Measurements from ENCODE around the gene OSBPL6.

The OSBPL6 gene

DNA sequence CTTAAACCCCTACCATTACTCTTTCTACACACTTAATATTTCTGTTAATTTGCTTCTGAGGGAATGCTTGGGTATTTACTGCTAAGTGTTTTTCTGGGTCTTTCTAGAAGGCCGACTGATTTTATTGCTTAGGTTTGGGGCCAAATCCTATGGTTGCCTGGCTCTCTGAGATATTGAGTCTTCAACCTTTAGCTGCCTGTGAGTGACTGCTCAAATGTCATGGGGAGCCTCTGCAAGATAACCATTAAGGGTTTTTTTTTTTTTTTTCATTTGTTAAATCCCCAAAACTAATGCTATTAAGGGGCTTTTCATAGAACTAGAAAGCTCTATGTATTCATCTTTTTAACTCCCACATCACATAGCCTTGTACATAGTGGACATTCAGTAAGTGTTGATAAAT, 5.0 kb downstream of the OSBPL6 start:
- FAIRE-seq: no peak

DNA sequence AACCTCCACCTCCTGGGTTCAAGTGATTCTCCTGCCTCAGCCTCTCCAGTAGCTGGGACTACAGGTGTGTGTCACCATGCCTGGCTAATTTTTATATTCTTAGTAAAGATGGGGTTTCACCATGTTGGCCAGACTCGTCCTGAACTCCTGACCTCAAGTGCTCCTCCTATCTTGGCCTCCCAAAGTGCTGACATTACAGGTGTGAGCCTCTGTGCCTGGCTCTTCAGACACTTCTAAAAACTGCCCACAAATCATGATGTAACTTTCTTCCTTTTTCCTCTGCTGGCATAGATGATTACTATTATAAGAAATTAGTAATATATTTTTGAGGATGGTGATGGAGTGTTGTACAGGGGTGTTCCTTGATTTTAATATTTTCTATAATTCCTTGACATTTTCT, 6.0 kb downstream of the OSBPL6 start:
- no peak for FAIRE-seq

DNA sequence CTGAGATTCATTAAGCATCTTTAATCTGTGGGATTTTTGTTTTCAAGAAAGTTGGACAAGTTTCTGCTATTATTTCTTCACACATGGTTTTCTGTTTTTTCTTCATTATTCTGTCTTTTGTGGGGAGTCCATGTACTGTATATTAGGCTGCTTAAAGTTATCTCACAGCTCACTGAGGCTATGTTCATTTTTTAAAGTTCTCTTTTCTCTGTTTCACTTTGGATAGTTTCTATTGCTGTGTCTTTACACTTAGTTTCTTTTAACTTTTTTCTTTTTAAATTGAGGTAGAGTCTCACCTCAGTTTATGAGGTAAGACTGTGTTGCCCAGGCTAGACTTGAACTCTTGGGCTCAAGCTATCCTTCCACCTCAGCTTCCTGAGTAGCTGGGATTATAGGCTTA, 8.6 kb downstream of the OSBPL6 start:
- FAIRE-seq: no peak

DNA sequence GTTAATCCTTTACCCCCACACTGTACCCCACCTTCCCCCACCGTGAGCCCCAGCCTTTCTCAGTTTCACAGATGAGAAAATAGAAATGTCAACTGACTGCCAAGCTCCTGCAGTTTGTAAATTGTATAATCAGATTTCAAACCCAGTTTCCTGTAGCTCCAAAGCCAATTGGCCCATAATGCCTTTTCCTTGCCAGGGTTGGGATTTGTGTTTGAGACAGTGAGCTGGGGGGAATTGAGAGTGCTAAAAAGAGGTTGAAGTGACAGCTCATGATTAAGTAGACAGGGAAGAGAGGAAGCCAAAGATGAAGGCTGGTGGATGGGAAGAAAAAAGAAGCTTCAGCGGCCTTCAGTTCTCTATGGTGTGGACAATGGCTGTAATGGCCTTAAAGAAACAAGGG, 10.7 kb downstream of the OSBPL6 start:
- no peak for FAIRE-seq

DNA sequence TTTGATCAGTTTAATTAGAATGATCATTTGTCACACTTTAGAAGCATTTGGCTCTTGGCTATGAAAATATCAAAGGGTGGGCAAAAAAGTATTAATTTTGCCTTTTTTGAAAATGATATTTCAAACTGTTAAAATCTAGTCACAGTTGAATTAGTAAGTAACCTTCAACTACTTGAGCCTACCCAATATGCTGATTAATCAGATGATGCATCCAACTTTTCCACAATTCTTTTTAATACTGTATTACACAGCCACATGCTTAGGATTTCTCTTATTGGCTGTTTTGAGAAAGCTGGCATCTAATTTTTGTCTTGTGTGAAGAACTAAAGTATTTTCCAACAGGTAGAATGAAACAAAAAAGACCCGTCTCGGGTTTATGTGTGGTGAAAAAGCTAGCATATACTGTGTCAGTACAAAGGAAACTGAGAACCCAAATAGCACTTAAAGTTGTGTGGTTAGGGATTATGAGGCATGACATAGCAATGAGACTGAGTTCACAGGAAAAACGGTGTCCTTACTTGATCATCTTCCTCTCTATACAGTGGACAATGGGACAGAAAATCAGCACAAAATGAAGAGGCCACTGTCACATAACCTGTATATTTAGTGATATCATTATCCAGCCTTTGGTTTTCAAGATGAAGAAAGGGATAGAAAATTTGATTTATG, 11.7 kb downstream of the OSBPL6 start:
- no peak for FAIRE-seq

DNA sequence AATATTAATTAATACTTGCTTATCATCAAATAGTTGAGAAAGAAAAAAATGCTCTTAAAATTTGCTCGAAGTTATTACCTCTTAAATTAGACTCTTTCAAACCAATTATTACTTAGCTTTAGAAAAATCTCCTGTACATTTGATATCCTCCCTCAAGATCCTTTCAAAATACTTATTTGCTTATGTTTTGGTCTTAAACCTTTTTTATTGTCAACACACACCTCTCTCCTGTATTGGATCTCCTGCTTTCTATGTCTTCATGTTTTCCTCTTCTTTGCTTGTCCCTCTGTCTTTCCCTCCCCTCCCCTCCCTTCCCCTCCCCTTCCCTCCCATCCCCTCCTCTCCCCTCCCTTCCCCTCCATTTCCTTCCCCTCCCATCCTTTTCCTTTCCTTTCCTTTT, 14.0 kb downstream of the OSBPL6 start:
- FAIRE-seq: no peak

DNA sequence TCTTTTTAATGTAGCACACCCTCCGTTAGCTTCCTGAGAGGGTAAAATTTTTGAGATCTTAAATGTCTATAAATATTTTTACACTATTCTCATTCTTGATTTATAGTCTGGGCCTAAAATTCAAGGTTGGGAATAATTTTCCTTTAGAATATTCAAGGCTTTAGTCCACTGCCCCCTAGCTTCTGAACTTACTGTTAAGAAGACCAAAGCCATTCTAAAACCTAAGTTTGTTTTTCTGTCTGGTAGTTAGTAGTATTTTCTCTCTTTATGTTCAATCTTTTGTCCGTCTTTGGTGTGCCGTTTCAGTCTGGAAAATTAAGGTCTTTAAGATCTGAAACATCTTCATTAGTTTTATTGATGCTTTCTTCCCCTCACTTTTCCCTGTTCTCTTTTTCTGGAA, 14.5 kb downstream of the OSBPL6 start:
- peak; percentile 75 for FAIRE-seq

DNA sequence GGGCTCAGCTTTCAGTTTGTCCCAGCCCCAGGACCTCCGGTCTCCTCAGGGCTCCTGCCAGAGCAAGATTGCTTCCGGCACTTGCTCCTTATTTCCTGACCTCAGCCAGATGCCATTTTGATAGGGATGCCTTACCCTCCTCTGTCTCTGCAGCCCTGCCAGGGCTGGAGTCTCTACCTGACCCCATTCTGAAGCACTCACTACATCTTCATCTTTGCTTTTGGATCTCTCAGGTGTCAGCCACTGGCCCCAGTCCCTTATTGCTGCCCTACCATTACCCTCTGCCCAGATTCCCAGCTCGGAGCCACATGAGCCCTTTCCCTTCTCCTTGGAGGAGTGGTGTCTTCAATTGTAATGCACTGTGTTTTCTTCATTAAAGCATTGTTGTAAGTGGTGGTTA, 17.1 kb downstream of the OSBPL6 start:
- no peak for FAIRE-seq

DNA sequence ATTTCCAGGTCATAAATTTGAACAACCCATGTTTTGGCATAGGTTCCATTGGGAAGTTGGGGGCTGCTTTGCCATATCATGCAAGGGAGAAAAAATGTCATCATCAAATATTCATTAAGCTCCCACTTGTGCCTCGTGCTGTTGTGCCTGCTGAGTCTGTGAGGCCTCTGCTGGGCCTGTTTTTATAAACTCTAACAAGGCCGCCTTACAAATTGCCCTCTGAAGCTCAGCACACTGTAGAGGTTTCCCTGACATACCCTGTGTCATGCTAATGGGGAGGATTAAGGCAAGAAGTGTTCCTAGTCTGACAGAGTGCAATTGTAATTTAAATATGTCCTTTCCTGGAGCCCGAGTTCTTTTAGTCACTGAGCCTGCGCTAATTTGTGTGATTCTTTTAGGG, 17.6 kb downstream of the OSBPL6 start:
- FAIRE-seq: no peak

DNA sequence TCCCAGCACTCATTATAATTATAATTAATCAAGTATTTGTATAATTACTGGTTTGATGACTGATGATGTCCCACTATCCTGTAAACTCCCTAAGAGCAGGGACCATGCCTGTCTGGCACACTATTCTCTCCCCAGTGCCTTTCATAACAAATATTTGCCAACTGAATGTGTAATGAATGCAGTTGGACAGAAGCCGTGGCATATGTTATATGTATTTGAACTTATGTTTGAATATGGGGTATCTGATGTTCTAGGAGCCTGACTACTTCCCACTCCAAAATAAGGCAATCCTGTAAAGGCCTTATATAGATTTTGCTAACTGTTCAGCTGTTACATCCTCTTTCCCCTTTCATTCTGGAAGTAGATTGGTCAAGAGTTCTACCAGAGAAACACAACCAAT, 19.7 kb downstream of the OSBPL6 start:
- FAIRE-seq: no peak

DNA sequence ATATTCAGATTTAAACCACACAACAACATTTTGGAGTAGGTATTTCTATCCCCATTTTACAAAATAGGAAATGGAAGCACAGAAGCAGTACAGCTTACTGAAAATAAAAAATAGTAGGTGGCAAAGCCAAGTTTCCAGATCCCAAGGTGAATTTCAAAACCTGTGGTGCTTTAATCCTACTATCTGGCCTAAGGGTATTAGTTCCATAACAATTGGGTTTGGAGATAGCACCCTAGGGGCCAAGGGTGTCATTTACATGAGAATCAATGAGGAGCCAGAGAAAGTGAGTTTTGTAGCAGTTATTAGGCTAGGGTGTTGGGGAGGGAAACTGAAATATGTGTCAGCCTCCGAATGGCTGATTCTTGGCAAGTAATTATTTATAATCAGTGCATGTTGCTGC, 24.9 kb downstream of the OSBPL6 start:
- no peak for FAIRE-seq

DNA sequence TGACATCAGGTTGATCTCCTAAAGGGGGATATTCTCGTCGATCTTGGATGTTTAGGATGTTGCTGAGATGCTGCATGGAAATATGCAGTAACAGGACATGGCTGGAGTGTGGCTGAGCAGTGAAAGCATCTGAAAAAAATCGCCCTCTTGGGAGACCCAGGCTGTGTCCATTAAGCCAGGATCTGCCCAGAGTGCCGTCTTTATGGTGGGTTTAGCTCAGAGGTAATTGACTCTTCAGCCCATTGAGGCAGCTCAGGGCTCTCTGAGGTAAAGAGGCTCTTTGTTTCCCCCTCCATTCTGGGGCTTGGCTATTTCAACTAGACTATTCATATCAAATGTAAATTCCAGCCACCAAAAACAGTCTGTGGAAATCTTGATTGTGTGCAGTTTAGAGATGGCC, 26.5 kb downstream of the OSBPL6 start:
- FAIRE-seq: no peak

DNA sequence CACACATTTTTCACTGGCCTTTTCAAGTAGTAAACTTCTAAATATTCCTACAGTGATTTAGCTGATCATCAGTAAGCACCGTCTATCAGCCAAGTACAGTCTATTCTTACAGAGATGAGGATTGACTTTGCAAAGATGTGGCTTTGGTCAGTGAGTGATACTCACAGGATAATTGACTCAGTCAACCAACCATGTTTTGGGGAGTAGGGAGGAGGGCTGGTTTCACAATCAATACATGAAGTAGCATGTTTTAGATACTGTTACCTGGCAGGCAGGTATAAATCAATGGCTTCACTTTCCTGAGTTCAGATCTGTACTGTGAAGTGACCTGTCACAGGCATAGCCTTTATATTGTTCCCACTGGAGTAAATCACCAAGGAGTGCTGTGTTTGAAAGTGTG, 27.2 kb downstream of the OSBPL6 start:
- no peak for FAIRE-seq

DNA sequence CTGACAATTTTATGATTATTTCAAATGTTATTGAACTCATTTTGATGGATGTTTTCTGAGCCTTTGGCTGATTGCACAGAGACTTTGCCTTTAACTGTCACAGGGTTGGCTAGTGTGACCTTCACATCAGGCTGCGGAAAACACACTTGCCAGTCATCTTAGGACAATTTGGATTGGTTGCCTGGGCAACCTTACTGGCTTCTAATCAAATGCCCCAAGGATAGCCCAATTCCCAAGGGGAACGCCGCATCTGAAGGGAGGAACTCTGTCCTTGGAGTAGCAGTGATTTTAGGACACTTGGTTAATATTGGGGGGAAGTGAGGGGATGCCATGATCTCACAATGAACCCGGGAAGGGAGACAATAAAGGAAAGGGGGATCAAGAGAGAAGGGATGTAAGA, 29.5 kb downstream of the OSBPL6 start:
- FAIRE-seq: no peak

DNA sequence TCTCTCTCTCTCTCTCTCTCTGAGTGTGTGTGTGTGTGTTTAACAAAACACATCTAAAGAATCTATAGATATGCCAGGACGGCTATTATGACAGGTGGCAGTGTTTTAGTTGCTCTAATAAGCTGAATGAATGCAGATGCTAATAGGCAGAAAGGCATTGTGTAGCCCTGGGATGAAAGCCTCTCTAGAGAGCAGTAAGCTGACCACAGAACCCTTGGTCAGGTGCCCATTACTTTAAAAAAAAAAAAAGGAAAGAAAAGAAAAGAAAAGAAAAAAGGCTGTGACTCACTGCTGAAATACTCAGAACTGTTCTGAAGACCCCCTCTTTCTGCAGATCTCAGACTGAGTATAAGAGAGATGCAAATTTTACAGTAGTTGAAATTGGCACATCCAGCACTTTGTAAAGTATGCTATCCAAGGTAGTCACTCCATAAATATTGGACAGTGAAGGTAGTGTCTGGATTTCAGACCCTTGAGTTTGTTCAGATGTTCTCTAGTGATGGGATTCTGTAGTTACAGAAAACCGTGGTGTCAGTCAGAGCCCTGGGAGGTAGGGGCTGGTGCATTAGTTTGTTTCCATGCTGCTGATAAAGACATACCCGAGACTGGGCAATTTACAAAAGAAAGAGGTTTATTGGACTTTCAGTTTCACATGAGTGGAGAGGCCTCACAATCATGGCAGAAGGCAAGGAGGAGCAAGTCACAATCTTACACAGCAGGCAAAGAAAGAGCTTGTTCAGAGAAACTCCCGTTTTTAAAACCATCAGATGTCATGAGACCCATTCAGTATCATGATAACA, 30.9 kb downstream of the OSBPL6 start:
- FAIRE-seq: no peak

DNA sequence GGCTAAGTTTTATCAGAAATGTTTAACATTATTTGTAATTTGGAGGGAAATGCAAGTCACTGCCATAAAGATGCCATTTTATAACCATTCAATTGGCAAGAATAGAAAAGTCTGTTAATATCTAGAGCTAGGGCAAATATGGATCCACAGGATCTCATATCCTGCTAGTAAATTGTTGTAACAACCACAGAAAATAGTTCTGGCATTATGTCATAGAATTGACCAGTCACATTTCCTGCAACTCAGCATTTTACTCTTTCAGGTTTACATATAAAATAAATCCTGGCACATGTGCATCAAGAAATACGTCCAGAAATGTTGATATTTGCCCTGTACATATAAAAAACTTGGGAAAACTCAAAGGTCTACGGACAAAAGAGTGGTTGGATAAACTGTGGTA, 32.9 kb downstream of the OSBPL6 start:
- FAIRE-seq: peak; percentile 81

DNA sequence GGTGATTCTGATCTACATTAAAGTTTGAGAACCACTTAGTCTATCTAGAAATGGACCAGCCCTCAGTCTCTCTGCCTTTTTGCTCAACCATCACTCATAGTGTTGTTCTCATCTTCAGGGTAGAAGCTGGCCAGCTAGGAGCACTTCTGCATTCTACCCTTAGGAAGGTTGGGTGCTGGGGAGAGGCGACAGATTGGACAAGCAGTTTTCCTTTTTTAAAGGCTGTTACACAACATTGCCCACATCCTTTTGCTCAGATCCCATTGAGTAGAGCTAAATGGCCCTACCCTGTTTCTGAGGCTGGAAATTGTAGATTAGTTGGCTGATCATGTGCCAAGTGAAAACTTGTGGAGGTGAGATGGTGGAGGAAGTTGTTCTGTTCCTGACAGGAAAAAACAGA, 35.6 kb downstream of the OSBPL6 start:
- FAIRE-seq: no peak

DNA sequence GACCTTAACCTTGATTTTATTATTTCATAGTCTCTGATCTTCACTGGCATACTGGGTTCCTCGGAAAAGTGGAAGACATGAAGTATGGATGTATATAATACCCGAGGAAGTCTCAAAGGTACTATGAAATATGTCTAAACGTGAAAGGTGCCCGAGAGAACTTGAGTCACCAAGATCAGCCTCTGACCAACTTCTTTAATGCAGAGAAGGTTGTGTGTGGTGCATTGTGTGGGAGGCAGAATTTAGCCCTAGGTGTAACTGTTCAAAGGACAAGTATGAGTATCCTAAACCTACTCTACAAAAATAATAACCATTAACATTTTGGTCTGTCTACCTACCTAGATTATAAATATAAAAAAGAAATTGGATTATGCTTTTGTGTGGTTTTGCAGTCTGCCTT, 36.1 kb downstream of the OSBPL6 start:
- no peak for FAIRE-seq

DNA sequence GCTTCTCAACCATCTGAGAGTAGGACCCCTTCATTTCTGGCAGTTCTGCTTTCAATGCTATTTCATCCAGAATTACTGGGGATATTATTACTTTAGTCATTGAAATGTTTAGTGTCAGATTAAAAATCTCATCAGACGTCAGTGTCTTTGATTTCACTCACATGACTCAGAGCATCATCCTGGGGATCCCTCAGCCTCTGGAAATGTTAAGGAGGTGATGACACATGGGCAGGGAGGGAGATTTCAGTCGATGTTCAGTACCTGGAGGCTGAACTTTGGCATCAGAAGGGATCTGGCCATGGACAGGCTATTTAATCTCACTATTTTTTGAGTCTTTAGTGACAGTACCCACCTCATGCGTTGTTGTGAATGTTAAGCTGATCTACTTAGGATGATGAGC, 39.1 kb downstream of the OSBPL6 start:
- no peak for FAIRE-seq

DNA sequence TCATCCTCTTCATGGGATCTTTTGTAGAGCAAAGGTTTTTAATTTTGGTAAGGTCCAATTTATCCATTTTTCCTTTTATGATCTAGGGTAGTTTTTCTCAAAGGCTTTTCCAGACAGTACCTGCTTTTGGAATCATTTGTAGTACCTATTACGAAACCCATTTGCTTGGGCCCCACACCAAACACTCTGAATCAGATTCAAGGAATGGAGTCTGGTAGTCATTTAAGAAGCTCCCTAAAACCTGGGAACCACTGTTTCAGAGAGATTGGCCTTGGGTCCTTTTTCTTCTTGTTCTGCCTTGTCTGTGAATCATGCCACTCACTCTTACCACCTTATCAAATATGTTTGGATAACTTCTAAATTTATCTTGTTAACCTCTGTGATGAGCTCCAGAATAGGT, 40.3 kb downstream of the OSBPL6 start:
- FAIRE-seq: no peak

DNA sequence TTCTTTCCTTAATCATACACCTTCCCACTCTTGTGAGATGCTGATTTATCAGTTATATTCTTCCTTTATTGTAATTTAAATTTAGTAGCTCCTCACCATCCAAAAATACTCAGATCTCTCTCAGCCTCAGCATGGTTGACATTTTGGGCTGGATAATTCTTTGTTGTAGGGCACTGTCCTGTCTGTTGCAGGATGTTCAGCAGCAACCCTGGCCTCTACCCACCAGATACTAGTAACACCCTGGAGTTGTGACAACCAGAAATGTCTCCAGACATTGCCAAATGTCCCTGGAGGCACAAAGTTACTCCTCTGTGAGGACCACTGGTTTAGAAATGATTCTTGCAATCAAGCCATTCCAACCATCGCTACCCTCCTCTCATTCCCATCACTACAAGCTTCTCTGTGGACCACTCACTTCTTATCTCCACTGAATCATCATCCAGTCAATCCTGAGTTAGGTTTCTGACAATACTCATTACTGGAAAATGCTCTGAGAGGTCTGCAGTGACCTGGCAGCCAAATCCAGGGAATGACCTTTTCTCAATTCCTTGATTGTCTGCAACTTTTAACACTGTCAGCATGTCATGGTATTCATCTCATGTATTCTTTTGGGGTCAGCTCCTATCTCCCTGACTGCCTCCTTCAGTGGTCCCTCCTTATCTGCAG, 43.3 kb downstream of the OSBPL6 start:
- FAIRE-seq: no peak

DNA sequence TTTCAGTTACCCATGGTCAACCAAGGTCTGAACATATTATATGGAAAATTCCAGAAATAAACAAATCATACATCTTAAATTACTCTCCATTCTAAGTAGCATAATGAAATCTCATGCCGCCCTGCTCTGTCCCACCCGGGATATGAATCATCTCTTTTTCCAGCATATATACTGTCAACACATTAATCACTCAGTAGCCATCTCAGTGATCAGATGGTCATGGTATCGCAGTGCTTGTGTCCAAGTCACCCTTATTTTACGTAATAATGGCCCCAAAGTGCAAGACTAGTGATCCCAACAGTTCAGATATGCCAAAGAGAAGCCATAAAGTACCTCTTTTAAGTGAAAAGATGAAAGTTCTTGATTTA, 43.8 kb downstream of the OSBPL6 start:
- no peak for FAIRE-seq

DNA sequence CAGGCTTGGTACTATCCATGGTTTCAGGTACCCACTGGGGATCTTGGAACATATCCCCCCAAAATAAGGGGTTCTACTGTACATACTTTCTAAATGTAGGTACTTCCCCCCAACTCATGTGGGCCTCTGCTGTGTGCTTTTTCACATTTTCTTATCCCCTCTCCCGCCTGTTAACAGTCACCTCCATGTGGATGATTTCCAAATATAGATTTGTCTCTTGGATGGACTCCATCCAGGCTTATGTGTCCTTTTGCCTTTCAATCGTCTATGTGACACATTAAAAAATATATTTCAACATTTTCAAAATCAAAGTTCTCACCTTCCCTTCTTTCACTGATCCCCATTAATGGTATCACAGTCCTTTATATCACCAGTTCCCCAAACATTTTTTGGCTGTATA, 44.4 kb downstream of the OSBPL6 start:
- FAIRE-seq: no peak

DNA sequence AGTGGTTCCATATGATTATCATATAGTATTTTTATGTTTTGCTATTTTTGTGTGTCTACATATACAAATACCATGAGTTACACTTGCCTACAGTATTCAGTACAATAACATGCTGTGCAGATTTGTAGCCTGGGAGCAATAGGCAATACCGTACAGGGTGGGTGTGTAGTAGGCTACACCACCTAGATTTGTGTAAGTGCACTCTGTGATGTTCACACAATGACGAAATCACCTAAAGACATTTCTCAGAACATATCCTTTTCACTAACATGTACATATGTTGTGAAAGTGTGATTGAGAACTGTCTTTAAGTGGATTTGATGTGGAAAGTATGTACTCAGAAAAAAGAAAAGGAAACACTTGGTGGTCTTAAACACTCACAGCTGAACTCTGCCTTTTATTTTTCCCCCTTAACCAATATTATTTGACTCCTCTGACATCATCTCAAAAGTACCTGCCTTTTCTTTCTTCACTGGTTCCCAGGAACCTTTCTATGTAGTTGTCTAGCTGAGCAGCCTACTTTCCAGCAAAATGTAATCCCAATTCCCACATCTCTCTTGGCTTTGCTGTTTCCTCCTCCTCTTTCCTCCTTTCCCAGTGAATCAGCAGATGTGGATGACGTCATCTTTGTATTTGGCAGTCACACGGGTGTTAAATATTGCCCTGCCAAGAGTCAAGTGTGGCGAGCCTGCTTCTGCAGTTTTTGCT, 47.7 kb downstream of the OSBPL6 start:
- peak; percentile 83 for FAIRE-seq
